GM12878 (cell line): ENCODE data around the gene PPP1R7. TPM values are rescaled to one million over a fixed set of nuclear protein-coding genes. Genes with fewer than 3 reads are reported as not detected.

ENCODE experiments used
- ATAC-seq: fragments of 200-7000 bp; cut with Tn5 transposase; 3 replicates; pipeline ENCODE4 v1.9.1; 2020; ENCODE audit warnings: mild to moderate bottlenecking, moderate library complexity
- BruUV-seq: library from RNA; stranded (reverse); fragments of 400-500 nt; replicated peaks from 2 replicates; lab custom pipeline; 2021; lab: Mats Ljungman, UMichigan
- CTCF ChIA-PET: fragments of 300-600 bp; sonication (Branson Sonifier 250); formaldehyde crosslinking; extraction: SDS; loops from one replicate; lab custom pipeline; 2021; ENCODE audit warnings: inconsistent platforms; lab: Yijun Ruan, JAX
- POLR2A ChIA-PET: fragments of 350-600 bp; formaldehyde crosslinking; extraction: SDS; loops from one replicate; lab custom pipeline; 2021; ENCODE audit warnings: inconsistent platforms; lab: Charles Lee
- RAD21 ChIA-PET: fragments of 300-600 bp; sonication (Branson Sonifier 250); formaldehyde crosslinking; loops from one replicate; lab custom pipeline; 2023; ENCODE audit warnings: antibody characterized with exemption; ENCODE audit not compliant: unreplicated experiment; lab: Charles Lee
- SMC1A ChIA-PET: fragments of 300-600 bp; sonication (Branson Sonifier 250); formaldehyde crosslinking; loops from one replicate; lab custom pipeline; 2023; ENCODE audit not compliant: unreplicated experiment, uncharacterized antibody; lab: Charles Lee
- DNase-seq: peaks from one replicate; pipeline ENCODE4 v3.0.0-alpha.2; 2011; ENCODE audit warnings: low read depth, low spot score
- FAIRE-seq: peaks from 3 replicates; lab custom pipeline; 2011; peaks lifted over from hg19 to GRCh38; lab: Jason Lieb, UNC
- H2AFZ ChIP-seq: 2 replicates; pipeline ENCODE4 v1.6.0; 2011; ENCODE audit warnings: low read depth, low read length, control low read depth; ENCODE audit not compliant: control insufficient read depth
- H3K27ac ChIP-seq: 2 replicates; pipeline ENCODE4 v1.5.1; 2011; ENCODE audit warnings: control low read depth; ENCODE audit not compliant: control insufficient read depth, insufficient read depth
- H3K27me3 ChIP-seq, 2 experiments: replicated peaks in 1 of 2; 2 replicates each; pipeline versions ENCODE4 v1.6.0 to v1.6.1; 2011; ENCODE audit warnings: low read length in 1 of 2; ENCODE audit not compliant: control insufficient read depth in 2 of 2, insufficient read depth in 2 of 2
- H3K36me3 ChIP-seq, 2 experiments: 2 replicates each; pipeline ENCODE4 v1.5.1; 2011; ENCODE audit warnings: low read length in 1 of 2; ENCODE audit not compliant: control insufficient read depth in 2 of 2, insufficient read depth in 2 of 2
- H3K4me1 ChIP-seq: 2 replicates; pipeline ENCODE4 v1.6.1; 2011; ENCODE audit warnings: mild to moderate bottlenecking, low read length, moderate library complexity, mixed read lengths; ENCODE audit not compliant: control insufficient read depth, insufficient read depth
- H3K4me2 ChIP-seq: 2 replicates; pipeline ENCODE4 v1.6.0; 2011; ENCODE audit warnings: control low read depth; ENCODE audit not compliant: control insufficient read depth, insufficient read depth
- H3K4me3 ChIP-seq: fragments of 200-600 bp; sonication (generic); 2 replicates; pipeline ENCODE4 v1.5.1; 2016
- H3K79me2 ChIP-seq: 2 replicates; pipeline ENCODE4 v1.6.0; 2011; ENCODE audit warnings: low read length; ENCODE audit not compliant: control insufficient read depth, insufficient read depth
- H3K9ac ChIP-seq: 2 replicates; pipeline ENCODE4 v1.8.0; 2011; ENCODE audit warnings: low read length, control low read depth, mixed read lengths; ENCODE audit not compliant: control insufficient read depth, insufficient read depth
- H3K9me3 ChIP-seq: replicated peaks from 3 replicates; pipeline ENCODE4 v1.5.1; 2011; ENCODE audit warnings: mild to moderate bottlenecking, low read length; ENCODE audit not compliant: control insufficient read depth, insufficient read depth
- H4K20me1 ChIP-seq: 2 replicates; pipeline ENCODE4 v1.6.0; 2011; ENCODE audit not compliant: control insufficient read depth, insufficient read depth
- BCLAF1 ChIP-seq: fragments of 450-650 bp; IDR thresholded peaks from 2 replicates; pipeline ENCODE4 v1.6.1; 2017; ENCODE audit warnings: antibody characterized with exemption, mild to moderate bottlenecking, moderate library complexity
- MLLT1 ChIP-seq: fragments of 450-650 bp; IDR thresholded peaks from 2 replicates; pipeline ENCODE4 v1.6.1; 2016; ENCODE audit warnings: mild to moderate bottlenecking
- MTA2 ChIP-seq: fragments of 450-650 bp; IDR thresholded peaks from 2 replicates; pipeline ENCODE4 v1.6.1; 2016; ENCODE audit warnings: low read depth, mild to moderate bottlenecking, moderate library complexity
- PBX3 ChIP-seq: IDR thresholded peaks from 2 replicates; pipeline ENCODE4 v1.6.1; 2011; ENCODE audit warnings: mild to moderate bottlenecking, low read depth, low read length, moderate library complexity; ENCODE audit not compliant: insufficient replicate concordance
- PKNOX1 ChIP-seq: fragments of 450-650 bp; IDR thresholded peaks from 2 replicates; pipeline ENCODE4 v1.6.1; 2016; ENCODE audit warnings: mild to moderate bottlenecking
- SUPT20H ChIP-seq: IDR thresholded peaks from 2 replicates; pipeline ENCODE4 v1.6.1; 2011; ENCODE audit warnings: low read depth, mild to moderate bottlenecking, low read length, moderate library complexity, borderline replicate concordance; ENCODE audit not compliant: control insufficient read depth
- TAF1 ChIP-seq: IDR thresholded peaks from 2 replicates; pipeline ENCODE4 v1.6.1; 2011; ENCODE audit warnings: mild to moderate bottlenecking, low read depth, low read length, borderline replicate concordance
- TCF7 ChIP-seq: IDR thresholded peaks from 2 replicates; pipeline ENCODE4 v1.6.1; 2014; ENCODE audit warnings: antibody characterized with exemption, borderline replicate concordance
- ZNF592 ChIP-seq: fragments of 450-650 bp; IDR thresholded peaks from 2 replicates; pipeline ENCODE4 v1.6.1; 2017; ENCODE audit warnings: mild to moderate bottlenecking, moderate library complexity
- WGBS: methylation state at CpG from one replicate; pipeline ENCODE4 v1.1.6; 2016; ENCODE audit warnings: low lambda C conversion rate; ENCODE audit not compliant: insufficient replicate concordance, insufficient coverage; ENCODE audit errors: missing lambda C conversion rate; 5-methylcytosine and 5-hydroxymethylcytosine counted together
- in situ Hi-C: fragments of 300-500 bp; cut with MboI; formaldehyde crosslinking; loops from 9 replicates; pipeline ENCODE4 v1.14.3; 2018; ENCODE audit warnings: mixed read lengths
- intact Hi-C: fragments of 100-400 bp; cut with micrococcal nuclease; formaldehyde crosslinking; loops from one replicate; pipeline ENCODE4 v1.14.2; 2022; ENCODE audit not compliant: unreplicated experiment
- polyA plus RNA-seq, 11 experiments: library from polyadenylated mRNA; depleted of rRNA in 4 of 11; unstranded in 6 of 11; stranded (reverse) in 5 of 11; fragments of >200 nt; fragmentation: Nextera tagmentation in 4 of 11; fragmentation: Illumina TruSeq in 1 of 11; extraction: Ambion mirVana in 4 of 11; extraction: Trizol in 1 of 11; gene quantifications; 1 replicate in 1 of 11; 2 replicates in 10 of 11; pipeline versions ENCODE4 v1.2.1 to v1.2.3, GENCODE V29; 2011 to 2016; ENCODE audit warnings: inconsistent platforms in 2 of 11, missing spikeins in 2 of 11, low read depth in 1 of 11
- total RNA-seq, 4 experiments: library from RNA; depleted of rRNA in 3 of 4; stranded (reverse); fragments of >200 nt in 3 of 4; fragmentation: Illumina TruSeq in 1 of 4; extraction: Trizol in 1 of 4; gene quantifications; 2 replicates each; pipeline versions ENCODE4 v1.2.1 to v1.2.3, GENCODE V29; 2013 to 2021

The PPP1R7 gene
- total and polyA plus RNA-seq, 10 of the 15 experiments (the other 5 are each of a cell fraction or from before 2014, with no cell fraction given), result 78.5 to 174 (median 93.7) TPM

GRCh38 chr2:241129086-241129871 is 21.0 kb upstream of the PPP1R7 start:
- WGBS, result 48% methylated on average over 12 of the region's 12 CpGs
- CTCF ChIA-PET, result no interaction called here
- no peak overlapping the region for H3K4me2 ChIP-seq
- no peak for TF ChIP-seq MTA2
- no peak for TF ChIP-seq MLLT1
- TF ChIP-seq PKNOX1, result peak; percentile 38; the same call in 1 of the 2 replicates
- no peak for TF ChIP-seq TCF7
- 0 out of 2 replicates have a peak, but pooled peaks have one; percentile 5 for TF ChIP-seq ZNF592
- TF ChIP-seq SUPT20H, result no peak
- peak; percentile 17 for TF ChIP-seq PBX3
- no peak for TF ChIP-seq TAF1
- no peak for TF ChIP-seq BCLAF1

More at GRCh38 chr2:241129086-241129871, 21.0 kb upstream of the PPP1R7 start:
- FAIRE-seq (no peak), DNase-seq (no peak), ATAC-seq (peak; percentile 32)
- ChIA-PET SMC1A (interaction anchor here (0.7 to 2.4 kb wide), 6 partner anchors 11 to 41 kb away, joined by 3 to 10 read pairs (median 3); no protein-coding TSS in a partner anchor), RAD21 (interaction anchor here (0.8 to 1.5 kb wide), 6 partner anchors 18 to 29 kb away, joined by 3 read pairs; partner anchors contain the start of genes PASK and PPP1R7), POLR2A (interaction anchor here (1.1 to 1.8 kb wide), 5 partner anchors 8 to 185 kb away, joined by 3 to 9 read pairs (median 4); partner anchors contain the start of genes PASK and PPP1R7)
- no peaks in the 10 kb centered on the region for H3K27me3 ChIP-seq
- no peak overlapping the region for H3K4me3 ChIP-seq
- peak overlapping the region; percentile 97 for H3K27ac ChIP-seq
- H3K9me3 ChIP-seq, result no peaks in the 10 kb centered on the region
- no peak overlapping the region for H3K9ac ChIP-seq
- H4K20me1 ChIP-seq, result no peaks in the 10 kb centered on the region
- intact Hi-C loops, result no loop called here
- H2AFZ ChIP-seq, result no peak overlapping the region; the same call in 1 of the 2 replicates
- peaks cover 4 to 6% of the 10 kb centered on the region in 2 experiments; a peak in 3 of 4 replicates for H3K36me3 ChIP-seq
- peaks cover 43% of the 10 kb centered on the region for H3K4me1 ChIP-seq
- in situ Hi-C loops, result no loop called here
- no TSS peak for BruUV-seq
- peaks cover 22% of the 10 kb centered on the region for H3K79me2 ChIP-seq
